Ishikawa (cell line): ENCODE data around the gene C3.

Experiments
- CEBPB ChIP-seq: IDR thresholded peaks from 2 replicates; pipeline ENCODE4 v1.6.1; 2012
- CREB1 ChIP-seq: IDR thresholded peaks from 2 replicates; pipeline ENCODE4 v1.6.1; 2012; ENCODE audit warnings: low read depth
- NFIC ChIP-seq: IDR thresholded peaks from 2 replicates; pipeline ENCODE4 v1.6.1; 2012
- TCF12 ChIP-seq: IDR thresholded peaks from 2 replicates; pipeline ENCODE4 v1.6.1; 2012; ENCODE audit warnings: low read depth

DNA sequence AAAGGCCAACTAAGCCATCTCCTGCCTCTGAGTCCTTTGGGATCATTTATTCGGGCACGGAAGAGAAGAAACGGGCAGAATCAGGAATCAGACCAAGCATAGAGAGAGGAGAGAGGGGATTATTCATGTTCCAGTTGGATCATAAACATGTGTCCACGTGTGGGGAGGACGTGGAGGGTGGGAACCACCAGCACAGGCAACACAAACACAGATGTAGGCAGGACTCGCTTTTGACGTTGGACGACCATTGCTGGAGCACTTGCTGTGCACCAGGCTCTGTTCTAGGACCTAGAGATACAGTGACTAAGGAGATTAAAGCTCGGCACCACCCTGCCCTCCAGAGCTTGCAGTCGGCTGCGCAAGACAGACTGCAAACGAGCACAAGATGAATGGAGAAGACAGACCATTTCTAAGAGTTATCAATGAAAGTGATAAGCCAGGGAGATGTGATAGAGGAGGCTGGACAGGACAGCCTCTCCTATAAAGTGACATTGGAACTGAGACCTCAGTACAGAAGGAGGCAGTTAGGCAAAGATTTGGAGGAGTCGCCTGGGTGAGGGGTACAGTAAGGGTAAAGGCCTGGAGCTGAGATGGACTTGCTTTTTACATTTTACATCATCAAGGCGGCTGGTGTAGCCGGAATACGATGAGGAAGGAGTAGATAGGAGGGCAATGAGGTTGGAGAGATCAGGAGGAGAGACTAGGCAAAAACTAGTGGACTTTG is 46.1 kb upstream of the C3 start:
- no peak for TF ChIP-seq NFIC
- TF ChIP-seq CREB1: no peak
- no peak for TF ChIP-seq TCF12
- TF ChIP-seq CEBPB: no peak
